ENCODE data around the gene CHD9.
"Not testable (repeated sequence)": the region's sequence is repeated elsewhere in the genome, so short reads cannot be mapped to it uniquely, and the experiment has no call there.

- TF ChIP-seq ZNF274 (IDR thresholded peaks at IDR 0.05; ENCODE audit: low read depth, low read length); SUZ12 (IDR thresholded peaks at IDR 0.05; ENCODE audit: extremely low read depth, insufficient read depth, insufficient read length): not testable (repeated sequence)
Measured at GRCh38 chr16:53036711-53037110, 18.1 kb upstream of the CHD9 start.

All from NT2/D1 (cell line).